ENCODE results near the gene WDR88. TPM values are rescaled to one million over a fixed set of nuclear protein-coding genes. Genes with fewer than 3 reads are reported as not detected.

The WDR88 gene
- total RNA-seq, 4 donors from 2014 or later: not detected

- intact Hi-C loops (cut with DNase I): no loop called here
- no peaks in the 10 kb centered on the region for H3K4me1 ChIP-seq
- peaks cover 3 to 30% (median 21%) of the 10 kb centered on the region in 4 donors for H3K36me3 ChIP-seq
- H3K9me3 ChIP-seq: no peaks in the 10 kb centered on the region
- H3K27ac ChIP-seq (replicated peaks in 1 of 4): no peak overlapping the region
- H3K4me3 ChIP-seq: no peak overlapping the region
- 100% methylated on average over 1 of the region's 22 CpGs for WGBS
- no peak for TF ChIP-seq POLR2A (IDR thresholded peaks at IDR 0.05; ENCODE audit: low read depth)
- TF ChIP-seq POLR2AphosphoS5 (IDR thresholded peaks at IDR 0.05): no peak
- no peaks in the 10 kb centered on the region for H3K27me3 ChIP-seq
- no peak for DNase-seq (ENCODE audit: extremely low spot score)
These were observed 78.5 kb downstream of the WDR88 start for GRCh38 chr19:33210266-33210940.

GRCh38 chr19:33211794-33212435, 80.0 kb downstream of the WDR88 start:
- WGBS: 78% methylated on average over 10 of the region's 17 CpGs
- H3K27ac ChIP-seq (replicated peaks in 1 of 4): no peak overlapping the region
- peaks cover 0 to 7% (median 0%) of the 10 kb centered on the region in 4 donors for H3K27me3 ChIP-seq
- DNase-seq (ENCODE audit: extremely low spot score): no peak
- intact Hi-C loops (cut with DNase I): no loop called here
- no peaks in the 10 kb centered on the region for H3K4me1 ChIP-seq
- no peak for TF ChIP-seq CTCF (IDR thresholded peaks at IDR 0.05)
- TF ChIP-seq POLR2AphosphoS5 (IDR thresholded peaks at IDR 0.05): no peak
- TF ChIP-seq EP300 (IDR thresholded peaks at IDR 0.05): no peak
- H3K9me3 ChIP-seq: no peaks in the 10 kb centered on the region
- no peak overlapping the region for H3K4me3 ChIP-seq
- peaks cover 0 to 15% (median 6%) of the 10 kb centered on the region in 4 donors for H3K36me3 ChIP-seq

- no peak overlapping the region for H3K27ac ChIP-seq (replicated peaks in 1 of 4)
- DNase-seq (ENCODE audit: extremely low spot score): no peak
- H3K27me3 ChIP-seq: peaks cover 0 to 14% (median 0%) of the 10 kb centered on the region in 4 donors
- intact Hi-C loops (cut with DNase I): no loop called here
- H3K4me3 ChIP-seq: no peak overlapping the region
- WGBS: 82% methylated on average over 16 of the region's 30 CpGs
- H3K4me1 ChIP-seq: no peaks in the 10 kb centered on the region
- TF ChIP-seq POLR2AphosphoS5 (IDR thresholded peaks at IDR 0.05) (no peak), POLR2A (IDR thresholded peaks at IDR 0.05; ENCODE audit: low read depth) (no peak), CTCF (IDR thresholded peaks at IDR 0.05) (no peak), EP300 (IDR thresholded peaks at IDR 0.05) (no peak)
- peaks cover 0 to 8% (median 0%) of the 10 kb centered on the region in 4 donors for H3K36me3 ChIP-seq
- no peaks in the 10 kb centered on the region for H3K9me3 ChIP-seq
These were observed 80.7 kb downstream of the WDR88 start for GRCh38 chr19:33212436-33213172.

- no peak overlapping the region for H3K4me3 ChIP-seq
- DNase-seq (ENCODE audit: extremely low spot score): no peak
- WGBS: 62% methylated on average over 6 of the region's 6 CpGs
- H3K27me3 ChIP-seq: peaks cover 0 to 32% (median 0%) of the 10 kb centered on the region in 4 donors
- H3K4me1 ChIP-seq: no peaks in the 10 kb centered on the region
- no peak for TF ChIP-seq POLR2A (IDR thresholded peaks at IDR 0.05; ENCODE audit: low read depth)
- TF ChIP-seq CTCF (IDR thresholded peaks at IDR 0.05): no peak
- TF ChIP-seq POLR2AphosphoS5 (IDR thresholded peaks at IDR 0.05): no peak
- TF ChIP-seq EP300 (IDR thresholded peaks at IDR 0.05): no peak
- intact Hi-C loops (cut with DNase I): no loop called here
- no peaks in the 10 kb centered on the region for H3K9me3 ChIP-seq
- no peak overlapping the region for H3K27ac ChIP-seq (replicated peaks in 1 of 4)
- H3K36me3 ChIP-seq: no peaks in the 10 kb centered on the region
These were observed 82.7 kb downstream of the WDR88 start for GRCh38 chr19:33214596-33214995.
